ENCODE measurements around the gene ZXDC. TPM values are rescaled to one million over a fixed set of nuclear protein-coding genes. Genes with fewer than 3 reads are reported as not detected.

Gene ZXDC
- total RNA-seq, 1 donor from 2014 or later, result 38.4 TPM

- no peak for TF ChIP-seq CTCF (IDR thresholded peaks at IDR 0.05; ENCODE audit: insufficient read depth, low read length, poor library complexity, severe bottlenecking)
- H3K36me3 ChIP-seq (ENCODE audit: control insufficient read depth, insufficient read depth, low read length), result no peaks in the 10 kb centered on the region
- DNase-seq (ENCODE audit: low read depth), result no peak
- H3K4me3 ChIP-seq (ENCODE audit: low read depth, low read length), result no peak overlapping the region
- H3K27me3 ChIP-seq (ENCODE audit: control insufficient read depth, insufficient read depth, low read length), result peaks cover 5% of the 10 kb centered on the region
Measured at GRCh38 chr3:126507886-126508285, 32.2 kb upstream of the ZXDC start.

- Histone ChIP-seq H3K4me3 (ENCODE audit: low read depth, low read length) (no peak overlapping the region), H3K36me3 (ENCODE audit: control insufficient read depth, insufficient read depth, low read length) (no peaks in the 10 kb centered on the region), H3K27me3 (ENCODE audit: control insufficient read depth, insufficient read depth, low read length) (peaks cover 3% of the 10 kb centered on the region)
- TF ChIP-seq CTCF (IDR thresholded peaks at IDR 0.05; ENCODE audit: insufficient read depth, low read length, poor library complexity, severe bottlenecking), result no peak
- no peak for DNase-seq (ENCODE audit: low read depth)
Measured at GRCh38 chr3:126503701-126504100, 28.0 kb upstream of the ZXDC start.

- no peak for DNase-seq (ENCODE audit: low read depth)
- Histone ChIP-seq H3K4me3 (ENCODE audit: low read depth, low read length) (no peak overlapping the region), H3K27me3 (ENCODE audit: control insufficient read depth, insufficient read depth, low read length) (peaks cover 3% of the 10 kb centered on the region), H3K36me3 (ENCODE audit: control insufficient read depth, insufficient read depth, low read length) (no peaks in the 10 kb centered on the region)
- no peak for TF ChIP-seq CTCF (IDR thresholded peaks at IDR 0.05; ENCODE audit: insufficient read depth, low read length, poor library complexity, severe bottlenecking)
Measured at GRCh38 chr3:126502656-126503055, 27.0 kb upstream of the ZXDC start.

GRCh38 chr3:126501736-126502135 lies 26.0 kb upstream of the ZXDC start:
- Histone ChIP-seq H3K4me3 (ENCODE audit: low read depth, low read length) (no peak overlapping the region), H3K27me3 (ENCODE audit: control insufficient read depth, insufficient read depth, low read length) (peaks cover 6% of the 10 kb centered on the region), H3K36me3 (ENCODE audit: control insufficient read depth, insufficient read depth, low read length) (no peaks in the 10 kb centered on the region)
- no peak for TF ChIP-seq CTCF (IDR thresholded peaks at IDR 0.05; ENCODE audit: insufficient read depth, low read length, poor library complexity, severe bottlenecking)
- no peak for DNase-seq (ENCODE audit: low read depth)

GRCh38 chr3:126501054-126501453 lies 25.4 kb upstream of the ZXDC start:
- DNase-seq (ENCODE audit: low read depth), result no peak
- Histone ChIP-seq H3K27me3 (ENCODE audit: control insufficient read depth, insufficient read depth, low read length) (peaks cover 6% of the 10 kb centered on the region), H3K4me3 (ENCODE audit: low read depth, low read length) (no peak overlapping the region), H3K36me3 (ENCODE audit: control insufficient read depth, insufficient read depth, low read length) (no peaks in the 10 kb centered on the region)
- no peak for TF ChIP-seq CTCF (IDR thresholded peaks at IDR 0.05; ENCODE audit: insufficient read depth, low read length, poor library complexity, severe bottlenecking)

- DNase-seq (ENCODE audit: low read depth), result no peak
Measured at GRCh38 chr3:126500016-126500415, 24.3 kb upstream of the ZXDC start.

More at GRCh38 chr3:126500016-126500415, 24.3 kb upstream of the ZXDC start:
- TF ChIP-seq CTCF (IDR thresholded peaks at IDR 0.05; ENCODE audit: insufficient read depth, low read length, poor library complexity, severe bottlenecking), result no peak
- Histone ChIP-seq H3K36me3 (ENCODE audit: control insufficient read depth, insufficient read depth, low read length) (no peaks in the 10 kb centered on the region), H3K27me3 (ENCODE audit: control insufficient read depth, insufficient read depth, low read length) (peaks cover 6% of the 10 kb centered on the region), H3K4me3 (ENCODE audit: low read depth, low read length) (no peak overlapping the region)
